GM21390 (cell line): ENCODE measurements around the gene ZBTB25.
A peak's percentile ranks its signal among the peaks of the same experiment; 100 is the strongest.
"Not testable (repeated sequence)": the region's sequence is repeated elsewhere in the genome, so short reads cannot be mapped to it uniquely, and the experiment has no call there.

Experiments
- ATAC-seq: cut with Tn5 transposase; IDR thresholded peaks from one replicate; pipeline ENCODE4 v1.9.1; 2021; ENCODE audit not compliant: unreplicated experiment

The ZBTB25 gene

GRCh38 chr14:64503434-64504309, at the start of gene ZBTB25:
TSS of gene ZBTB25 (minus strand) at chr14:64503838. CDS start at chr14:64490533, 13,305 bp downstream.
- peak; percentile 53 for ATAC-seq

- ATAC-seq, result no peak
Observed at GRCh38 chr14:64550621-64551333, 47.1 kb upstream of the ZBTB25 start.

GRCh38 chr14:64549791-64550620, 46.4 kb upstream of the ZBTB25 start, which contains the start of gene PPP1R36:
TSS of gene PPP1R36 (plus strand) at chr14:64549961. CDS start at chr14:64549998, 37 bp downstream.
- ATAC-seq, result no peak

GRCh38 chr14:64549016-64549415, 45.4 kb upstream of the ZBTB25 start:
- ATAC-seq, result no peak

GRCh38 chr14:64544607-64545312, 41.1 kb upstream of the ZBTB25 start:
- no peak for ATAC-seq

GRCh38 chr14:64542836-64543201, 39.2 kb upstream of the ZBTB25 start:
- no peak for ATAC-seq

- no peak for ATAC-seq
Observed at GRCh38 chr14:64541972-64542835, 38.6 kb upstream of the ZBTB25 start.

GRCh38 chr14:64541261-64541971, 37.8 kb upstream of the ZBTB25 start:
- no peak for ATAC-seq

- peak; percentile 95 for ATAC-seq
Observed at GRCh38 chr14:64540208-64541202, 36.9 kb upstream of the ZBTB25 start, which contains the start of gene HSPA2. TSS of gene HSPA2 (plus strand) at chr14:64540741. CDS start at chr14:64540850, 109 bp downstream.

- ATAC-seq, result no peak
Observed at GRCh38 chr14:64536488-64537245, 33.0 kb upstream of the ZBTB25 start.

GRCh38 chr14:64531567-64531966, 27.9 kb upstream of the ZBTB25 start:
- ATAC-seq, result no peak

GRCh38 chr14:64525354-64525753, 21.7 kb upstream of the ZBTB25 start:
- no peak for ATAC-seq

GRCh38 chr14:64522591-64523355, 19.1 kb upstream of the ZBTB25 start:
- no peak for ATAC-seq

- ATAC-seq, result no peak
Observed at GRCh38 chr14:64520699-64521098, 17.1 kb upstream of the ZBTB25 start.

GRCh38 chr14:64518229-64518628, 14.6 kb upstream of the ZBTB25 start:
- ATAC-seq, result no peak

- not testable (repeated sequence) for ATAC-seq
Observed at GRCh38 chr14:64517667-64518066, 14.0 kb upstream of the ZBTB25 start.
